ENCODE measurements around the gene AZU1.

AZU1 gene

GRCh38 chr19:827710-828321 lies at the start of gene AZU1:
AZU1 (plus strand) TSS chr19:827837; CDS start chr19:827847, 10 bp downstream.
- no peak for DNase-seq

- DNase-seq = no peak
These were observed 48.6 kb upstream of the AZU1 start for GRCh38 chr19:778910-779653.

GRCh38 chr19:780935-781334 lies 46.7 kb upstream of the AZU1 start:
- no peak for DNase-seq

- DNase-seq = no peak
These were observed 45.8 kb upstream of the AZU1 start for GRCh38 chr19:781800-782184.

GRCh38 chr19:782185-782877 lies 45.3 kb upstream of the AZU1 start:
- DNase-seq = no peak

- DNase-seq = no peak
These were observed 44.6 kb upstream of the AZU1 start for GRCh38 chr19:782878-783668.

GRCh38 chr19:784541-784940 lies 43.1 kb upstream of the AZU1 start:
- DNase-seq = no peak

- DNase-seq = no peak
These were observed 40.1 kb upstream of the AZU1 start for GRCh38 chr19:787536-787935.

- DNase-seq = no peak
These were observed 39.0 kb upstream of the AZU1 start for GRCh38 chr19:788686-788982.

- DNase-seq = no peak
These were observed 38.5 kb upstream of the AZU1 start for GRCh38 chr19:788983-789700.

GRCh38 chr19:789701-790060 lies 38.0 kb upstream of the AZU1 start:
- no peak for DNase-seq

GRCh38 chr19:791007-791566 lies 36.5 kb upstream of the AZU1 start:
- no peak for DNase-seq

- no peak for DNase-seq
These were observed 35.9 kb upstream of the AZU1 start for GRCh38 chr19:791567-792305.

- no peak for DNase-seq
These were observed 35.2 kb upstream of the AZU1 start for GRCh38 chr19:792306-792885.

GRCh38 chr19:793806-794205 lies 33.8 kb upstream of the AZU1 start:
- no peak for DNase-seq

GRCh38 chr19:795073-795611 lies 32.5 kb upstream of the AZU1 start:
- DNase-seq = no peak

- no peak for DNase-seq
These were observed 31.7 kb upstream of the AZU1 start for GRCh38 chr19:795691-796581.

- DNase-seq = peak; percentile 99
These were observed 30.7 kb upstream of the AZU1 start, which contains the start of gene PTBP1 for GRCh38 chr19:796692-797527. PTBP1 (plus strand) TSS chr19:797452; CDS start chr19:797498, 46 bp downstream.

Data from activated effector memory CD4-positive, alpha-beta T cell treated with Interleukin-2 at 50 U/mL for 16 hours (primary cell).